GM21717 (cell line): ENCODE measurements around the gene PRCD.
"Not testable (repeated sequence)": the region's sequence is repeated elsewhere in the genome, so short reads cannot be mapped to it uniquely, and the experiment has no call there.

Experiments
- ATAC-seq: cut with Tn5 transposase; IDR thresholded peaks from one replicate; pipeline ENCODE4 v1.9.1; 2021; ENCODE audit warnings: mild to moderate bottlenecking, moderate library complexity; ENCODE audit not compliant: unreplicated experiment

The PRCD gene

GRCh38 chr17:76502341-76503211 is 37.3 kb upstream of the PRCD start:
- no peak for ATAC-seq

GRCh38 chr17:76504117-76504516 is 35.7 kb upstream of the PRCD start:
- no peak for ATAC-seq

DNA sequence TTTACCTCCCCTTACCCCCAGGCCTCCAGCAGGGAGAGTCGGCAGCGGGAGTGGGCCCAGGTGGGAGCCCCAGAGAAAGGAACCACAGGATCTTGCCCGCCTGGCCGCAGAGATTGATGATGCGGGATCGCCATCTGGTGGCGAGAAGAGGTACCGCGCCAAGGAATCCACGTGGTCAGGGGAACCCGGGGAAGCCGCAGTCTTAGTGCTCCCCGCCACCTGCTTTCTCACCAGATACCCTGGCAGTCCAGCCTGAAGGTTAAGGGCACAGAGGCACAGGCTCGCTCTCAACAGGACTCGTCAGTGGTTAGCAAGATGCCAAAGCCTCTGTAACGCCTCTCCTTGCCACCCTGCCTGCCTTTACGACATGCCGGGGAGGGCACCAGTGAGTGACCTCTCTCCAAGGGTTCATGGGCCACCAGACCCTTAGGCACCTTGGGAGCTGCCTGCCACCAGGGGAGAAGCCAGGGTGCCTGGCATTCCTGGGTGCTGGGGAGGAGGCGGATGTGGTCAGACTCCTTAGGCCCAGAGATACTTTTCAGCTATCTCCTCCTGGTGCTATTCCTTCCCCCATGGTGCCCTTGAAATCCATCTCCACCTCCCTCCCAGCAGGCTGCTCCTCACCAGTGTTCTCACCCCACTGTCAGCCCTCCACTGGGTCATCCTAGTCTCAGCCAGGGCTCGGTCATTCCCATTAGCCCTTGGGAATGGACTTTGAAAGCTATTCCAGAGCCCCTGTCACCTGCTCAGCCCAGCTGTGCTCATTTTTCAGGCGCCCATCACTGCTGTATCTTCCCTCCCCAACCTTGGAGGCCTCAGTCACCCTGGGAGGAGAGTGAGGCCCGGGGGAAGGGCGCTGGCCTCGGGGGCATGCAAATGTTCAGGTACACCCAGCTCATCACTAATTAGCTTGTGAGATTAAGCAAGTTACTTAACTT is 33.2 kb upstream of the PRCD start:
- ATAC-seq = no peak

- not testable (repeated sequence) for ATAC-seq
Measured at GRCh38 chr17:76508472-76509063, 31.3 kb upstream of the PRCD start.

GRCh38 chr17:76510831-76511244 is 29.0 kb upstream of the PRCD start:
- no peak for ATAC-seq

DNA sequence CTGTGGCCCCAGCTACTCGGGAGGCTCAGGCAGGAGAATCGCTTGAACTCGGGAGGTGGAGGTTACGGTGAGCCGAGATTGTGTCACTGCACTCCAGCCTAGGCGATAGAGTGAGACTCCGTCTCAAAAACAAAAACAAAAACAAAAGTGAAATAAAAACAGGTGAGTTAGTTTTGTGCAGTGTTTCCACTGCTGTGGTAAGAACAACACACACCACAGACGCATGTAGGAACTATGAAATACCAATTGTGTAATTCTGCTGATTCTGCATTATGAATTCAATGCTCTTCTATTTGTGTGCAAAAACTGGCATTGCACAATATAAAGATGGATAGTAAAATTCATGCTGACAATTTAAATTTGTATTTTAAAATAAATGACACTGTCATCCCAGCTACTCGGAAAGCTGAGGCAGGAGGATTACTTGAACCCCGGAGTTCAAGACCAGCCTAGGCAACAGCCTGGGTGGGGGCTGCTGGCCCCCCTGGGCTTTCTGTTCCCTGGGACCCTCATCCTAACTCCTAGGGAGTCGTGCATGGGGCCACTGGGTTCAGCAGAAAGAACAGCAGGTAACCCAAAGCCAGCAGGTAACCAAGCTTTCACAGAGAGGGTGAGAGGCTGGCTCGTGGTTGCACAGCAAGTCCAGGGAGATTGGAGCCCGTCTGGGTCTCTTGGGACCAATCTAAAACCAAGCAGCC is 28.0 kb upstream of the PRCD start:
- ATAC-seq = no peak

GRCh38 chr17:76512366-76513305 is 27.2 kb upstream of the PRCD start:
- no peak for ATAC-seq

DNA sequence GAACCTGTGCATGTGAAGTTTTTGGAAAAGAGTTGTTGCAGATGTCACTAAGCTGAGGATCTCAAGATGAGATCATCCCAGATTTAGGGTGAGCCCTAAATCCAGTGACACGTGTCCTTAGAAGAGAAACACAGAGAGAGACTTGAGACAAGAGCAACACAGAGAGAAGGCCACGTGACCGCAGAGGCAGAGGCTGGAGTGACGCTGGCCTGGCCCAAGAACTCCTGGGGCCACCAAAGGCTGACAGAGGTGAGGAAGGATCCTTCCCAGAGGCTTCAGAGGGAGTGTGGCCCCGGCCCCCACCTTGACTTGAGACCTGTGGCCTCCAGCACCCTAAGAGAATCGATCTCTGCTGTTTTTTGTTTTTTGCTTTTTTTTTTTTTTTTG is 26.5 kb upstream of the PRCD start:
- ATAC-seq = no peak

- not testable (repeated sequence) for ATAC-seq
Measured at GRCh38 chr17:76514355-76514754, 25.5 kb upstream of the PRCD start.

DNA sequence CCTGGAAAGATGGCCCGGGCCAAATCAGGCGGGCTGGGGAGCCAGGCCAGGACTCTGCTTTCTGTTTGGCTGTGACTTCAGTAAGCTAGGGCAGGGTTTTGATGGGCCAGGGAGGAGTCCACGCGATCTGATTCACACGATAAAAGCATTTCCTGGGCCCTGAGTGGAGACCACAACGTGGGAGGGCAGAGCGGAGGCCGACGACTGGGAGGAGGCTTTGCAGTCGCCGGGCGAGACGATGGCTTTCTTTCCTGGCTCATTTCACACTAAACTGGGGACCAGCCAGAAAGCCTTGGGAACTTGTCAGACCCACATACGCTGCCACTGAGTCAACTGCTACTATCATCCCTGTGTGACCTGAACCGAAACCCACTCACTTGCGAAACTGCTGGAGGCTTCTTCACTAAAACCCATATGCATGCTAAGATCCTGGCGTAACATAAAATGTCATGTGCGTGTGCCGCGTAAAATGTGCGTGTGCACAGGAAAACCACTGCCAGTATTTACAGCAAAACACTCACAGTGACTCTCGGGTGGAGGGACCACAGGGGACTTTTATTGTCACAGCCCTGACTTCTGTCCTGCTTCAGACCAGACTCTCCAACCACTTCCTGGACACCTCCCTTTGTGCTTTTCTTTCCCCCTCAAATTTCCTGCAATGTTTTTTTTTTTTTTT is 24.4 kb upstream of the PRCD start:
- peak; percentile 59 for ATAC-seq

DNA sequence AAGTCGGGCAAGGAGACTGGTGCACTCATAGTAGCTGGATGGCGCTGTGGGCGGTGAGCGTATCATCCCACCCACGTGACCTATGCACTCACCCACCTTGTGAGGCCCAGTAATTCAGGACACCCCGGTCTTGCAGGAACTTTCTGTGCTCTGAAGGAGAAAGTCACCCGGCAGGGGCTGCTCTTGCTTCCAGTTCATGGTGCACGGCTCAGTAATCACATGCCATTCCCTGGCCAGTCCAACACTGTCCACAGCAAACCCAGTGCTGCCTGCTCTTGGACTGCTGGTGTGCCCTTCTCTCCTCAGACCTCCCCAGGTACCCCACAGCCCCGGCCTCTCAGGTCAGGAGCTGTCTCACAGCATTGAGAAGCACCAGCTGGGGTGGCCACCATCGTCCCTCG is 22.2 kb upstream of the PRCD start:
- ATAC-seq = no peak

- ATAC-seq = no peak
Measured at GRCh38 chr17:76519048-76519966, 20.5 kb upstream of the PRCD start.

DNA sequence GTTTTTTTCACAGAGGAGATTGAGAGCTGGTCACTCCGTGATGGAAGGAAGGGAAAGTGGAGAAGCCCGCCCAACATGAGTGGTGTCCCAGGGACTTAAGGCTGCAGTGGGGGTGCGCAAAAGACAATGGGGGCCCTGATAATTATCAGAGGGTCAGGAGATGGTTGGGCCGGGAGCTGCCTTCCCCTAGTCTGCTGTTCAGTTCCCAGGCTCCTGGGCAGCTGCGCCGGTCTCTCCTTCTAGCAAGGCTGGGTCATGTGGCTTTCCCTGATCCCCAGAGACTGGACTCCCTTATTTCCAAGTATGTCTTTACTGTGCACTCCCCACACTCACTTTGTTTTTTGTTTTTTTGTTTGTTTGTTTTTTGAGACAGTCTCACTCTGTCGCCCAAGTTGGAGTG is 18.6 kb upstream of the PRCD start:
- ATAC-seq = no peak

DNA sequence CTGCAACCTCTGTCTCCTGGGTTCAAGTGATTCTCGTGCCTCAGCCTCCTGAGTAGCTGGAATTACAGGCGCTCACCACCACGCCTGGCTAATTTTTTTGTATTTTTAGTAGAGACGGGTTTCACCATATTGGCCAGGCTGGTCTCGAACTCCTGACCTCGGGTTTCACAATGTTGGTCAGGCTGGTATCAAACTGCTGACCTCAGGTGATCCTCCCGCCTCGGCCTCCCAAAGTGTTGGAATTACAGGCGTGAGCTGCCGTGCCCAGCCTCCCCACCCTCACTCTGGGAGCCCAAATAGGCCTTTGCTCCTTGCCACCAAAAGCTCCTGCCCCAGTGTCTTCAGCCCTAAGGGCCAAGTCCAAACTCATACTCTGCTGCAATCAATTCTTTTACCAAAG is 18.2 kb upstream of the PRCD start:
- not testable (repeated sequence) for ATAC-seq

- no peak for ATAC-seq
Measured at GRCh38 chr17:76523084-76524037, 16.5 kb upstream of the PRCD start.

- no peak for ATAC-seq
Measured at GRCh38 chr17:76524598-76525512, 15.0 kb upstream of the PRCD start.
